HG03342 (cell line): ENCODE measurements around the gene TAF1B.

Experiments used
- ATAC-seq: cut with Tn5 transposase; IDR thresholded peaks from one replicate; pipeline ENCODE4 v1.9.1; 2021; ENCODE audit warnings: mild to moderate bottlenecking, moderate library complexity; ENCODE audit not compliant: unreplicated experiment

The TAF1B gene

GRCh38 chr2:9982248-9982647, 139.0 kb downstream of the TAF1B start:
- no peak for ATAC-seq

GRCh38 chr2:9982891-9983290, 139.6 kb downstream of the TAF1B start:
- no peak for ATAC-seq

- ATAC-seq, result no peak
Observed at GRCh38 chr2:9983401-9984216, 140.3 kb downstream of the TAF1B start.
